ENCODE measurements around the gene CCR8. TPM values are rescaled to one million over a fixed set of nuclear protein-coding genes. Genes with fewer than 3 reads are reported as not detected.
"Not testable (repeated sequence)": the region's sequence is repeated elsewhere in the genome, so short reads cannot be mapped to it uniquely, and the experiment has no call there.

Gene CCR8
- total RNA-seq, 1 donor from 2014 or later, result not detected

- DNase-seq, result no peak
Measured at GRCh38 chr3:39350714-39351113, 21.2 kb downstream of the CCR8 start.

DNA sequence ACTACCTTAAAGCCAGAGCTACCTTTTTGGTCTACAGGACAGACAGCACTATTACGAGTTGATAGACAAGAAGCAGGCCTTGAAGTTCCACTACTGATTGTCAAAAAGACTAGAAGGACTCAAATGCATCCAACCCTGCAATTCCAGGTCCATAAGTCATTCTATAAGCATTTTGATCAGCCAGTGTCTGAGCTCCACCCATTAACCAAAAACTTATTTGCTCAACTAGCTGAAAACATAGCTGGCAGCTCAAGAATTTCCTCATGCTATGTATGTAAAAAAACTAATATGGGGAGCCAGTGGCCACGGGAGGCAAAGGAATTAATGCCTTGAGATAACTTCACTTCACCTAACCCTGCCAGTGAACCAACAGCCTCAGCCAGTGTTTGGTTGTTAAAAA, 21.6 kb downstream of the CCR8 start:
- not testable (repeated sequence) for DNase-seq

- not testable (repeated sequence) for DNase-seq
Measured at GRCh38 chr3:39353168-39353927, 23.8 kb downstream of the CCR8 start.

DNA sequence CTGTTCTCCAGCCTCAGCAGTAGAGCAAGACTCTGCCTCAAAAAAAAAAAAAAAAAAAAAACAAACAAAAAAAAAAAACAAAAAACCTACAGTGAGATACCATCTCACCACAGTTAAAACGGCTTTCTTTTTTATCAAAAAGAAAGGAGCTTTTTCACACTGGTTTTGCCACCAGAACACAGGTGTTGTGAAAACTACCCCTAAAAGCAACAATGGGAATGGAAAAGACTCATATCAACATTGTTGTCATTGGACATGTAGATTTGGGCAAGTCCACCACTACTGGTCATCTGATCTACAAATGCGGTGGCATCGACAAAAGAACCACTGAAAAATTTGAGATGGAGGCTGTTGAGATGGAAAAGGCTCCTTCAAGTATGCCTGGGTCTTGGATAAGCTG, 28.8 kb downstream of the CCR8 start:
- DNase-seq, result no peak

DNA sequence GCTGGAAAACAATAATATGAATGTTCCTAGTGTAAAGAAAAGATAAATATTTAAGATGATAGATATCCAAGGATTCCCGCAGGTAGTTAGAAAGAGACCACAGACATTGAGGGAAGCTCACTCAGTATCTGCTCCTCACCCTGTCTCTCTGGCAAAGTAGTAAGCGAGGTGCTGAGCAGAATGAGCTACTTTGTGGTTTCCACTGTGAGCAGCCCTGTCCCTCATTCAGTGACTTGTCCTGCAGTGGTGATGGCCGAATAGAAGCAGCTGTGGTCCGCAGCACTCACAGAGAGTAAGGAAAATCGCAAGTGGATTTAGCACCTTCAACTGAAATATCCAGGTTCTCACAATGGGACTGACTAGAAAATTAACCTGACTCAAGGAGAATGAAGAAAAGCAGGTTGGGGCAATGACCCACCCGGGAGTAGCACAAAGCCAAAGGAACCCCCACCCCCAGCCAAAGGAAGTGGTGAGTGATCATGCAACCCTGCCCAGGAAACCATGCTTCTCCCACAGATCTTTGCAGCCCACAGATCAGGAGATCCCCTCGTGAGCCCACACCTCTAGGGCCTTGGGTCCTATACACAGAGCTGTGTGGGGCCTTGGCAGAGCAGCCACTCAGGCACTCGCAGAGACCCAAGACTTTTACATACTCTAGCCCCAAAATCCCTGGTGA, 31.9 kb downstream of the CCR8 start:
- no peak for DNase-seq

- DNase-seq, result no peak
Measured at GRCh38 chr3:39362192-39362591, 32.7 kb downstream of the CCR8 start.

DNA sequence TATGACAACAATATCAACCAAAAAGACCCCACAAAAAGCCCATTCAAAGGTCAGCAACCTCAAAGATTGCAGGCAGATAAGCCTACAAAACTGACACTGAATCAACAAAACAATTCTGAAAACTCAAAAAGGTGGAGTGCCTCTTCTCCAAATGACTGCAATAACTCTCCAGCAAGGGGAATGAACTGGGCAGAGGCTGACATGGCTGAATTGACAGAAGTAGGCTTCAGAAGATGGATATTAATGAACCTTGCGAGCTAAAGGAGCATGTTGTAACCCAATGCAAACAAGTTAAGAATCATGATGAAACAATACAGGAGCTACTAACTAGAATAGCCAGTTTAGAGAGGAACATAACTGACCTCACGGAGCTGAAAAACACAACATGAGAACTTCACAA, 33.3 kb downstream of the CCR8 start:
- no peak for DNase-seq

GRCh38 chr3:39370450-39370849, 40.9 kb downstream of the CCR8 start:
- DNase-seq, result not testable (repeated sequence)

DNA sequence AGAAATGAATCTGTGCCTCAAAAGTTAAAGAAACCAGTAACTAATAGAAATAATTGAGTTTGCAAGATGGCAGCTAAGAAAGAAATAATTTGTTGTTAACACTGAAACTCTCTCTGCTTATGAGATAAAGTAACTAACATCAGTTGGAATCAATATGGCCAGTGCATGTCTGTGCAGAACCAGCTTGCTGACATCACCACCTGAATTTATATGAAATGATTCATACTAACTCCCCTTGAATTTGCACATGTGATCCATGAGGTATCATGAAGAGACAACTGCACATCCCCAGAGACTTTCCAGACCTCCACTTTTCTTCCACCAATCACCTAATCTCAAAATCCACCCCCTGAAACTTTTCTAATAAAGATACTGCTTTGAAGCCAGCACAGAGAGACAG, 43.3 kb downstream of the CCR8 start:
- no peak for DNase-seq

- DNase-seq, result no peak
Measured at GRCh38 chr3:39376959-39377634, 47.6 kb downstream of the CCR8 start.

DNA sequence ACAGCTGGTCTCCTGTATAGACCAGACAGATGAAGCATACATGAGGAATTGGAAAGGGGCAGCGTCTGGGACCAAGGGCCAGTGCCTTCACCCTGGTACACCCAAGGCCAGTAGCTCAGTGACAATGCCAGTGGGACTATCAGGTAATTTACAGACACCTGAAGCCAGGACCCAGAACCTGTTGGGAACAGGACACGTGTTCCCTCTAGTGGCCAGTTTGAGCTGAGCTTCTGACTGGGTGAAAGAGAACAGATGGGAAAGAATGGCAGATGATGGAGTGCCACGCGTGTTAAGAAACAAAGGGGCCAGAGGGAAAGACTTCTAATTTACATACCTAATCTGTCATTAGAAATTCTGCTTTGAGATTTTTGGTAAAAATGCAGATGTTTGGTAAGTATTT, 48.6 kb downstream of the CCR8 start:
- DNase-seq, result no peak

GRCh38 chr3:39378957-39379777, 49.7 kb downstream of the CCR8 start:
- DNase-seq, result no peak

DNA sequence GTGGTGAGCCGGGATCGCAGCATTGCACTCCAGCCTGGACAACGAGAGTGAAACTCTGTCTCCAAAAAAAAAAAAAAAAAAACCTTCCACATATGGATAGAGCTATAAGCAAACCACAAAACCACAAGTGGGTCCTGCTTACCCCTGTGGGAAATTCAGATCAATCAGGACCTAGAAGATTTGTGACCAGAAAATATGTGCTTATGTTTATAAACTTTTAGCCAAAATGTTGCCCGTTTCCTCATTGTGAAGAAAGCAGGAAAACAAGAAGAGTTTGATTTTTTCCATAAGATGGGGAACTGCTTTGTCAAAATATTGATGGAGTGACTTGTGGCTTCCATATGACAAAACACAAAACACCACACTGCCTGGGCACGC, 50.3 kb downstream of the CCR8 start:
- no peak for DNase-seq

- no peak for DNase-seq
Measured at GRCh38 chr3:39381432-39381831, 51.9 kb downstream of the CCR8 start.

Other genes starting within 250 kb of the CCR8 start
- gene GORASP1, start 222.1 kb upstream of the CCR8 start, total RNA-seq, result 29.9 TPM
- gene TTC21A, start 222.0 kb upstream of the CCR8 start, total RNA-seq, result 4.3 TPM
- 27.8 TPM for gene CSRNP1, start 176.1 kb upstream of the CCR8 start, total RNA-seq
- gene XIRP1, start 137.1 kb upstream of the CCR8 start, total RNA-seq, result 11.8 TPM
- 1.5 TPM for gene CX3CR1, start 49.7 kb upstream of the CCR8 start, total RNA-seq
- 13.2 TPM for gene SLC25A38, start 53.7 kb downstream of the CCR8 start, total RNA-seq
- 895 TPM for gene RPSA, start 77.0 kb downstream of the CCR8 start, total RNA-seq
- 0.10 TPM for gene MOBP, start 138.0 kb downstream of the CCR8 start, total RNA-seq